C4-2B (cell line): ENCODE results near the gene ERBB4.

Experiments
- CTCF ChIP-seq: fragments of 450-650 bp; conservative IDR thresholded peaks from 2 replicates; pipeline ENCODE4 v1.5.1; 2017; ENCODE audit warnings: mild to moderate bottlenecking
- ZFX ChIP-seq: fragments of 450-650 bp; IDR thresholded peaks from 2 replicates; pipeline ENCODE4 v1.6.1; 2017

GRCh38 chr2:212314680-212315079 lies 223.9 kb downstream of the ERBB4 start:
- no peak for TF ChIP-seq CTCF
- no peak for TF ChIP-seq ZFX
